ENCODE results near the gene LACC1. TPM values are rescaled to one million over a fixed set of nuclear protein-coding genes. Genes with fewer than 3 reads are reported as not detected.

Gene LACC1
- total and polyA plus RNA-seq, 10 of the 15 experiments (the other 5 are each of a cell fraction or from before 2014, with no cell fraction given), result 0.03 to 3.7 (median 3.0) TPM

- Histone ChIP-seq H3K4me1 (ENCODE audit: control insufficient read depth, insufficient read depth, low read length) (peaks cover 19% of the 10 kb centered on the region), H3K27ac (ENCODE audit: control insufficient read depth, insufficient read depth) (no peak overlapping the region), H3K4me3 (no peak overlapping the region), H3K36me3 (ENCODE audit: control insufficient read depth in 2 of 2, insufficient read depth in 2 of 2, low read length in 1 of 2) (no peaks in the 10 kb centered on the region), H4K20me1 (ENCODE audit: control insufficient read depth, insufficient read depth) (no peaks in the 10 kb centered on the region), H3K9me3 (replicated peaks; ENCODE audit: control insufficient read depth, insufficient read depth, low read length) (no peaks in the 10 kb centered on the region; the same call in 1 of the 3 replicates), H3K4me2 (ENCODE audit: control insufficient read depth, insufficient read depth) (no peak overlapping the region; the same call in 1 of the 2 replicates), H3K9ac (ENCODE audit: control insufficient read depth, insufficient read depth, low read length) (no peak overlapping the region), H2AFZ (ENCODE audit: control insufficient read depth, low read depth, low read length) (no peak overlapping the region), H3K79me2 (ENCODE audit: control insufficient read depth, insufficient read depth, low read length) (no peaks in the 10 kb centered on the region), H3K27me3 (replicated peaks in 1 of 2; ENCODE audit: control insufficient read depth in 2 of 2, insufficient read depth in 2 of 2, low read length in 1 of 2) (no peaks in the 10 kb centered on the region)
- in situ Hi-C loops (cut with MboI) (no loop called here), intact Hi-C loops (cut with micrococcal nuclease; ENCODE audit: unreplicated experiment) (no loop called here)
- ATAC-seq, result no peak
- DNase-seq (ENCODE audit: low read depth, low spot score), result no peak
- ChIA-PET POLR2A (no interaction called here), CTCF (no interaction called here), RAD21 (ENCODE audit: unreplicated experiment) (no interaction called here), SMC1A (ENCODE audit: uncharacterized antibody, unreplicated experiment) (no interaction called here)
- no TSS peak for BruUV-seq (replicated peaks)
- FAIRE-seq, result no peak
- TF ChIP-seq ETV6 (conservative IDR thresholded peaks at IDR 0.05 in 1 of 2, IDR thresholded peaks at IDR 0.05 in 1 of 2; ENCODE audit: borderline replicate concordance in 1 of 2, low read depth in 1 of 2), result no peak
- TF ChIP-seq, protein P1, sequence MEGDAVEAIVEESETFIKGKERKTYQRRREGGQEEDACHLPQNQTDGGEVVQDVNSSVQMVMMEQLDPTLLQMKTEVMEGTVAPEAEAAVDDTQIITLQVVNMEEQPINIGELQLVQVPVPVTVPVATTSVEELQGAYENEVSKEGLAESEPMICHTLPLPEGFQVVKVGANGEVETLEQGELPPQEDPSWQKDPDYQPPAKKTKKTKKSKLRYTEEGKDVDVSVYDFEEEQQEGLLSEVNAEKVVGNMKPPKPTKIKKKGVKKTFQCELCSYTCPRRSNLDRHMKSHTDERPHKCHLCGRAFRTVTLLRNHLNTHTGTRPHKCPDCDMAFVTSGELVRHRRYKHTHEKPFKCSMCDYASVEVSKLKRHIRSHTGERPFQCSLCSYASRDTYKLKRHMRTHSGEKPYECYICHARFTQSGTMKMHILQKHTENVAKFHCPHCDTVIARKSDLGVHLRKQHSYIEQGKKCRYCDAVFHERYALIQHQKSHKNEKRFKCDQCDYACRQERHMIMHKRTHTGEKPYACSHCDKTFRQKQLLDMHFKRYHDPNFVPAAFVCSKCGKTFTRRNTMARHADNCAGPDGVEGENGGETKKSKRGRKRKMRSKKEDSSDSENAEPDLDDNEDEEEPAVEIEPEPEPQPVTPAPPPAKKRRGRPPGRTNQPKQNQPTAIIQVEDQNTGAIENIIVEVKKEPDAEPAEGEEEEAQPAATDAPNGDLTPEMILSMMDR (IDR thresholded peaks at IDR 0.05 in 2 of 3, conservative IDR thresholded peaks at IDR 0.05 in 1 of 3; ENCODE audit: control insufficient read depth in 2 of 3, extremely low read depth in 1 of 3, insufficient read depth in 1 of 3, low read depth in 3 of 3, low read length in 3 of 3), result no peak
- no peak for TF ChIP-seq RBBP5 (conservative IDR thresholded peaks at IDR 0.05)
- no peak for TF ChIP-seq NFYB (IDR thresholded peaks at IDR 0.05; ENCODE audit: insufficient read depth, low read depth, low read length)
- no peak for TF ChIP-seq ZNF592 (IDR thresholded peaks at IDR 0.05)
- no peak for TF ChIP-seq TARDBP (IDR thresholded peaks at IDR 0.05; ENCODE audit: borderline replicate concordance)
- TF ChIP-seq TBL1XR1 (IDR thresholded peaks at IDR 0.05; ENCODE audit: low read depth, low read length), result no peak
- no peak for TF ChIP-seq PRDM15 (CRISPR knock-in tag; IDR thresholded peaks at IDR 0.05)
- no peak for TF ChIP-seq NRF1 (conservative IDR thresholded peaks at IDR 0.05; ENCODE audit: low read depth, low read length)
- TF ChIP-seq ZNF274 (IDR thresholded peaks at IDR 0.05; ENCODE audit: insufficient read depth, insufficient read length), result no peak
- no peak for TF ChIP-seq SUZ12 (IDR thresholded peaks at IDR 0.05; ENCODE audit: unreplicated experiment)
- TF ChIP-seq HDAC6 (IDR thresholded peaks at IDR 0.05; ENCODE audit: unreplicated experiment), result no peak
- TF ChIP-seq RFX5 (IDR thresholded peaks at IDR 0.05; ENCODE audit: low read depth, low read length), result no peak
- no peak for TF ChIP-seq PML (IDR thresholded peaks at IDR 0.05; ENCODE audit: low read length)
- no peak for TF ChIP-seq EZH2 (IDR thresholded peaks at IDR 0.05; ENCODE audit: borderline replicate concordance, control insufficient read depth, low read depth, low read length)
Measured at GRCh38 chr13:43880926-43881325, 1.2 kb downstream of the LACC1 start.

All from GM12878 (cell line).